Activated B cell treated with CpG ODN at 0.5 μM for 24 hours (primary cell): ENCODE results near the gene CISTR. TPM values are rescaled to one million over a fixed set of nuclear protein-coding genes. Genes with fewer than 3 reads are reported as not detected.
"Not testable (repeated sequence)": the region's sequence is repeated elsewhere in the genome, so short reads cannot be mapped to it uniquely, and the experiment has no call there.

Experiments used
- ATAC-seq: fragments of 200-7000 bp; cut with Tn5 transposase; one replicate; pipeline ENCODE4 v1.10.0; 2021; ENCODE audit warnings: low read depth, mild to moderate bottlenecking, moderate library complexity
- CTCF ChIA-PET: fragments of 350-600 bp; sonication (Branson Sonifier 250); formaldehyde crosslinking; loops from one replicate; lab custom pipeline; 2021; ENCODE audit warnings: antibody characterized with exemption; lab: Charles Lee
- POLR2A ChIA-PET: fragments of 350-600 bp; sonication (Branson Sonifier 250); formaldehyde crosslinking; loops from one replicate; lab custom pipeline; 2021; ENCODE audit warnings: antibody characterized with exemption; lab: Charles Lee
- DNase-seq: peaks from one replicate; pipeline ENCODE4 v3.0.0; 2022
- H3K27ac Mint-ChIP-seq: one replicate; pipeline ENCODE4 v1.8.0; 2020; ENCODE audit warnings: mixed read lengths
- H3K27me3 Mint-ChIP-seq: one replicate; pipeline ENCODE4 v1.8.0; 2021; ENCODE audit warnings: mixed read lengths
- H3K36me3 Mint-ChIP-seq: one replicate; pipeline ENCODE4 v1.8.0; 2021; ENCODE audit warnings: low read depth, mixed read lengths
- H3K4me1 Mint-ChIP-seq: one replicate; pipeline ENCODE4 v1.8.0; 2021; ENCODE audit warnings: mixed read lengths
- H3K4me3 Mint-ChIP-seq: one replicate; pipeline ENCODE4 v1.8.0; 2020; ENCODE audit warnings: mild to moderate bottlenecking, mixed read lengths
- H3K9me3 Mint-ChIP-seq: one replicate; pipeline ENCODE4 v1.8.0; 2020; ENCODE audit warnings: mixed read lengths
- intact Hi-C: fragments of 100-400 bp; cut with micrococcal nuclease; formaldehyde crosslinking; loops from one replicate; pipeline ENCODE4 v1.15.1; 2024
- total RNA-seq: library from RNA; stranded (reverse); gene quantifications from 2 replicates; pipeline ENCODE4 v1.2.3, GENCODE V29; 2022
- TF ChIP-seq, protein P1 (sequence below): fragments of 200-600 bp; IDR thresholded peaks from one replicate; pipeline ENCODE4 v1.8.0; 2022; ENCODE audit warnings: antibody characterized with exemption, mild to moderate bottlenecking

CISTR gene
- total RNA-seq, 1 donor from 2014 or later: not detected

DNA sequence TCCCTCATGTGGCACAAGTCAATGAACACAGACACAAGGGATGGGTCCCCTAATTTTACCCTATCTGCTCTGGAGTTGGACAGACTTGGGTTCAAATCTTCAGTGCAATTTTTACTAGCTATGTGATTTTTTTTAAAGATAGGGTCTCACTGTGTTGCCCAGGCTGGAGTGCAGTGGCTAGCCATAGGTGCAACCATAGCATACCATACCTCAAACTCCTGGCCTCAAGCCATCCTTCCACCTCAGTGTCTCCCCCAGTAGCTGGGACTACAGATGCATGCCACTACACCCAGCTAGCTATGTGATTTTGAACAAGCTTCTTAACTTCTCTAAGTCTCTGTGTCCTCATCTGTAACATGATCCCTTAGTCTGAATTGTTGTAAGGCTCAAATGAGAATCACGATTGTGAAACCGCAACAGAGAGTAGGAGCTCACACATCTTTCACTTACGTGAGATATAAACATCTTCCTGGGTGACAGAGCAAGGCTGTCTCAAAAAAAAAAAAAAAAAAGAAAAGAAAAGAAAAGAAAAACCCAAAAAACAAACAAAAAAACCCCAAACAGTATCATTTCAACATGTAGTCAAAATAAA, 29.2 kb downstream of the CISTR start:
- Mint-ChIP-seq H3K36me3 (peaks cover 59% of the 10 kb centered on the region), H3K9me3 (no peaks in the 10 kb centered on the region), H3K27ac (no peak overlapping the region), H3K4me3 (no peak overlapping the region), H3K27me3 (no peaks in the 10 kb centered on the region), H3K4me1 (peaks cover 18% of the 10 kb centered on the region)
- intact Hi-C loops: loop anchor here (10.0 kb wide), 2 partner anchors 398 to 672 kb away; partner anchors contain the start of gene AAAS
- POLR2A ChIA-PET: no interaction called here
- DNase-seq: no peak
- ATAC-seq: no peak
- TF ChIP-seq, protein P1, sequence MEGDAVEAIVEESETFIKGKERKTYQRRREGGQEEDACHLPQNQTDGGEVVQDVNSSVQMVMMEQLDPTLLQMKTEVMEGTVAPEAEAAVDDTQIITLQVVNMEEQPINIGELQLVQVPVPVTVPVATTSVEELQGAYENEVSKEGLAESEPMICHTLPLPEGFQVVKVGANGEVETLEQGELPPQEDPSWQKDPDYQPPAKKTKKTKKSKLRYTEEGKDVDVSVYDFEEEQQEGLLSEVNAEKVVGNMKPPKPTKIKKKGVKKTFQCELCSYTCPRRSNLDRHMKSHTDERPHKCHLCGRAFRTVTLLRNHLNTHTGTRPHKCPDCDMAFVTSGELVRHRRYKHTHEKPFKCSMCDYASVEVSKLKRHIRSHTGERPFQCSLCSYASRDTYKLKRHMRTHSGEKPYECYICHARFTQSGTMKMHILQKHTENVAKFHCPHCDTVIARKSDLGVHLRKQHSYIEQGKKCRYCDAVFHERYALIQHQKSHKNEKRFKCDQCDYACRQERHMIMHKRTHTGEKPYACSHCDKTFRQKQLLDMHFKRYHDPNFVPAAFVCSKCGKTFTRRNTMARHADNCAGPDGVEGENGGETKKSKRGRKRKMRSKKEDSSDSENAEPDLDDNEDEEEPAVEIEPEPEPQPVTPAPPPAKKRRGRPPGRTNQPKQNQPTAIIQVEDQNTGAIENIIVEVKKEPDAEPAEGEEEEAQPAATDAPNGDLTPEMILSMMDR: no peak
- CTCF ChIA-PET: interaction anchor here (1.1 kb wide), 1 partner anchor 21 kb away, joined by 6 read pairs; no protein-coding TSS in a partner anchor

DNA sequence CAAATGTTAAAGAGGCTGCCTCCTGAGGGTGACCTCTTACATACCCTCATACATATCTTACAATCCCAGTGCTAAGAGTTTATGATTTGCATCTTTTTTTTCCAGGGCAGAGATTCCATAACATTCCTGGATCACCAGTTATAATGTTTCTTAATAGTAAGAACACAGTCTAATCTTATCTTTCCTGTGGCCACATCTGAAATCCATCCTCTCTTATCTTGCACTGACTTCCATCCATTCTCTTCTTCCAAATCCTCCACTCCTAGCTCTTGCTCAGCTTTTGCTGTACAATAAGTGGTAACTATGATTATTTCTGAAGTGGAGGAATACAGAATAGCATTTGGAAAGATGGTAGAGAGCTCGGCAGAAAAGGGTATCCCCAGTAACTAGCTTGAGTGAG, 30.8 kb downstream of the CISTR start:
- POLR2A ChIA-PET: no interaction called here
- Mint-ChIP-seq H3K27me3 (no peaks in the 10 kb centered on the region), H3K4me3 (no peak overlapping the region)

DNA sequence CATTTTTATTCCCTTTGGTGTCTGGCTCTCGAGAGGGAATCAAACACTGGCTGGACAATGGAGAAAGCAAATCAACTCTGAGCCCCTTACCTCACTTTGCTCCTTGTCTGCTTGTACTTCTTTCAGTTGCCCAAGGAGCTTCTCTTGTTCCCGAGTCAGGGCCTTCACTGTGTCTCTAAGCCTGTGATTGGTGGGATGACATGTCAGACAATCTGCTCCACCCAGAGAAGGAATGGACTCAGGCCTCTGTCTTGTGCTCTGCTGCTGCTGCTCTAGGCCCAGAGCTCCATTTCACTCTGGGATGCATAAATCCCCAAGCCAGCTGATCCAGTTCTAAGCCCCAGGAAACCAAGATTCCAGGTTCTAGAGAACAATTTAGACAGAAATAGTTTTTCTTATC, 32.1 kb downstream of the CISTR start:
- DNase-seq (no peak), ATAC-seq (no peak)
- Mint-ChIP-seq H3K27me3 (no peaks in the 10 kb centered on the region), H3K4me3 (no peak overlapping the region), H3K27ac (no peak overlapping the region), H3K9me3 (no peaks in the 10 kb centered on the region), H3K36me3 (peaks cover 78% of the 10 kb centered on the region), H3K4me1 (no peaks in the 10 kb centered on the region)
- intact Hi-C loops: loop anchor here (10.0 kb wide), 2 partner anchors 395 to 675 kb away; partner anchors contain the start of gene AAAS
- ChIA-PET POLR2A (no interaction called here), CTCF (no interaction called here)
- TF ChIP-seq, protein P1: no peak

More for the DNA sequence above, 30.8 kb downstream of the CISTR start:
- CTCF ChIA-PET: interaction anchor here (1.0 to 1.1 kb wide), 2 partner anchors 12 to 23 kb away, joined by 3 to 4 read pairs; no protein-coding TSS in a partner anchor
- Mint-ChIP-seq H3K27ac (no peak overlapping the region), H3K36me3 (peaks cover 71% of the 10 kb centered on the region), H3K4me1 (peaks cover 3% of the 10 kb centered on the region), H3K9me3 (no peaks in the 10 kb centered on the region)
- ATAC-seq (no peak), DNase-seq (no peak)
- TF ChIP-seq, protein P1: no peak
- intact Hi-C loops: loop anchor here (10.0 kb wide), 2 partner anchors 396 to 674 kb away; partner anchors contain the start of gene AAAS

DNA sequence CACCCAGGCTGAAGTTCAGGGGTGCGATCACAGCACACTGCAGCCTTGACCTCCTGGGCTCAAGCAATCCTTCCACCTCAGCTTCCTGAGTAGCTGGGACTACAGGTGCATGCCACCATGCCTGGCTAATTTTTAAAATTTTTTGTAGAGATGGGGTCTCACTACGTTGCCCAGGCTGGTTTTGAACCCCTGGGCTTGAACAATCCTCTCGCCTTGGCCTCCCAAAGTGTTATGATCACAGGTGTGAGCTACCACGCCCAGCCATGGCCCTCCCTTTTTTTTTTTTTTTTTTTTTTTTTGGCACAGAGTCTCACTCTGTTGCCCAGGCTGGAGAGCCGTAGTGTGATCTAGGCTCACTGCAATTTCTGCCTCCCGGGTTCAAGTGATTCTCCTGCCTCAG, 33.2 kb downstream of the CISTR start:
- H3K4me1 Mint-ChIP-seq, DNase-seq, CTCF ChIA-PET, H3K9me3 Mint-ChIP-seq, H3K27me3 Mint-ChIP-seq, intact Hi-C loops, H3K4me3 Mint-ChIP-seq, ATAC-seq, H3K27ac Mint-ChIP-seq: not testable (repeated sequence)
- POLR2A ChIA-PET: interaction anchor here (0.6 kb wide), 1 partner anchor 454 kb away, joined by 3 read pairs; no protein-coding TSS in a partner anchor
- peaks cover 77% of the 10 kb centered on the region for H3K36me3 Mint-ChIP-seq

DNA sequence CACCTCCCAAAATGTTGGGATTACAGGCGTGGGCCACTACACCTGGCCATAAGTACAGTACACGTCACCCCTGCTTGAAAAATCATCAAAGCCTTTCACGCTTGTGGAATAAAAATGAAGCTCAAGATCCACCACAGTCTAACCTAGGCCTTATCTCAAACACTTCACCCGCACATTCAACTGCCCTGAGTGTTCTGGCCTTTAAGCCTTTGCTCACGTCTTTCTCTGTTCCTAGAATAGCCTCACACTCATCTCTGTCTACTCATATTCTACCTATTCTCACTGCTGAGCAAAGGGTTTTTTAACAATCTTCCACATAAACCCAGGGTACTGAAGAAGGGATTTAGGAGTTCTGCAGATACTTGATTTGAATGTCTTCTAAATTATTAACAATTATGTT, 34.5 kb downstream of the CISTR start:
- Mint-ChIP-seq H3K27ac (no peak overlapping the region), H3K4me3 (no peak overlapping the region), H3K27me3 (no peaks in the 10 kb centered on the region), H3K9me3 (no peaks in the 10 kb centered on the region), H3K4me1 (no peaks in the 10 kb centered on the region), H3K36me3 (peaks cover 76% of the 10 kb centered on the region)
- TF ChIP-seq, protein P1: no peak
- intact Hi-C loops: no loop called here
- ChIA-PET CTCF (no interaction called here), POLR2A (no interaction called here)
- ATAC-seq: no peak
- no peak for DNase-seq
